GM06990 (cell line): ENCODE data around the gene GP2.

Experiments used
- DNase-seq: peaks from one replicate; pipeline ENCODE4 v3.0.0-alpha.2; 2011; ENCODE audit not compliant: insufficient read length; ENCODE audit errors: extremely low read depth
- H3K27me3 ChIP-seq: replicated peaks from 2 replicates; pipeline ENCODE4 v1.6.0; 2011; ENCODE audit warnings: low read length; ENCODE audit not compliant: control insufficient read depth, insufficient read depth
- H3K36me3 ChIP-seq: 2 replicates; pipeline ENCODE4 v1.5.1; 2011; ENCODE audit warnings: low read length; ENCODE audit not compliant: control insufficient read depth, insufficient read depth
- H3K4me3 ChIP-seq: replicated peaks from 2 replicates; pipeline ENCODE4 v1.5.1; 2011; ENCODE audit warnings: low read depth, mild to moderate bottlenecking, control low read depth, low read length
- CTCF ChIP-seq: IDR thresholded peaks from 2 replicates; pipeline ENCODE4 v1.5.1; 2011; ENCODE audit warnings: low read length, control low read depth, mild to moderate bottlenecking, inconsistent platforms; ENCODE audit not compliant: insufficient read depth, poor library complexity, severe bottlenecking

GP2 gene

GRCh38 chr16:20260215-20261009 is 66.9 kb downstream of the GP2 start:
- no peak overlapping the region for H3K4me3 ChIP-seq
- TF ChIP-seq CTCF: no peak
- H3K36me3 ChIP-seq: no peaks in the 10 kb centered on the region
- no peaks in the 10 kb centered on the region for H3K27me3 ChIP-seq
- DNase-seq: no peak
